H9 (cell line): ENCODE measurements around the gene NCBP3. TPM values are rescaled to one million over a fixed set of nuclear protein-coding genes. Genes with fewer than 3 reads are reported as not detected.

ENCODE experiments used
- DNase-seq: peaks from one replicate; pipeline ENCODE4 v3.0.0-alpha.2; 2017
- H2AFZ ChIP-seq: one replicate; pipeline ENCODE4 v1.6.1; 2013; ENCODE audit warnings: mild to moderate bottlenecking, low read length, control low read depth, moderate library complexity
- H2AK5ac ChIP-seq: 2 replicates; pipeline ENCODE4 v1.6.1; 2013; ENCODE audit warnings: low read length, control low read depth, mixed read lengths; ENCODE audit not compliant: insufficient read length
- H2BK120ac ChIP-seq: one replicate; pipeline ENCODE4 v1.6.1; 2013; ENCODE audit warnings: low read depth, mild to moderate bottlenecking, low read length, control low read depth, inconsistent platforms; ENCODE audit not compliant: poor library complexity, severe bottlenecking
- H2BK12ac ChIP-seq: 2 replicates; pipeline ENCODE4 v1.6.1; 2013; ENCODE audit warnings: low read length, control low read depth, mixed read lengths, low read depth; ENCODE audit not compliant: insufficient read length
- H2BK15ac ChIP-seq: 2 replicates; pipeline ENCODE4 v1.6.1; 2013; ENCODE audit warnings: low read depth, low read length, control low read depth
- H2BK20ac ChIP-seq: one replicate; pipeline ENCODE4 v1.6.1; 2013; ENCODE audit warnings: low read depth, mild to moderate bottlenecking, low read length, control low read depth, inconsistent platforms; ENCODE audit not compliant: poor library complexity, severe bottlenecking
- H2BK5ac ChIP-seq: 2 replicates; pipeline ENCODE4 v1.6.1; 2013; ENCODE audit warnings: low read length, control low read depth, mixed read lengths; ENCODE audit not compliant: insufficient read length
- H3K14ac ChIP-seq: 2 replicates; pipeline ENCODE4 v1.6.1; 2013; ENCODE audit warnings: low read length, control low read depth; ENCODE audit not compliant: insufficient read depth
- H3K18ac ChIP-seq: 2 replicates; pipeline ENCODE4 v1.6.1; 2013; ENCODE audit warnings: low read depth, mild to moderate bottlenecking, mixed read lengths, low read length, control low read depth; ENCODE audit not compliant: insufficient read length
- H3K23ac ChIP-seq: 2 replicates; pipeline ENCODE4 v1.6.1; 2013; ENCODE audit warnings: low read length, control low read depth, mixed read lengths, low read depth; ENCODE audit not compliant: insufficient read length
- H3K23me2 ChIP-seq: 2 replicates; pipeline ENCODE4 v1.6.1; 2013; ENCODE audit warnings: low read depth, mild to moderate bottlenecking, mixed read lengths, low read length, control low read depth; ENCODE audit not compliant: insufficient read length, poor library complexity, severe bottlenecking
- H3K27ac ChIP-seq: 2 replicates; pipeline ENCODE4 v1.5.1; 2013; ENCODE audit warnings: low read length, control low read depth, mixed read lengths, low read depth; ENCODE audit not compliant: insufficient read length
- H3K27me3 ChIP-seq: 2 replicates; pipeline ENCODE4 v1.6.1; 2013; ENCODE audit warnings: low read length, control low read depth, inconsistent platforms; ENCODE audit not compliant: insufficient read depth
- H3K4ac ChIP-seq: 2 replicates; pipeline ENCODE4 v1.6.1; 2013; ENCODE audit warnings: low read depth, mild to moderate bottlenecking, control low read depth, inconsistent platforms, low read length, moderate library complexity
- H3K4me1 ChIP-seq: 2 replicates; pipeline ENCODE4 v1.6.1; 2013; ENCODE audit warnings: low read length, control low read depth, inconsistent platforms; ENCODE audit not compliant: insufficient read depth
- H3K4me2 ChIP-seq: 2 replicates; pipeline ENCODE4 v1.6.1; 2013; ENCODE audit warnings: low read length, control low read depth, mixed read lengths; ENCODE audit not compliant: insufficient read length, insufficient read depth
- H3K56ac ChIP-seq: 2 replicates; pipeline ENCODE4 v1.6.1; 2013; ENCODE audit warnings: low read depth, mild to moderate bottlenecking, mixed read lengths, low read length, control low read depth; ENCODE audit not compliant: insufficient read length
- H3K79me1 ChIP-seq: 2 replicates; pipeline ENCODE4 v1.6.1; 2013; ENCODE audit warnings: low read depth, mild to moderate bottlenecking, moderate library complexity, low read length, control low read depth, inconsistent platforms; ENCODE audit not compliant: insufficient read depth, poor library complexity, severe bottlenecking
- H3K79me2 ChIP-seq: 2 replicates; pipeline ENCODE4 v1.6.1; 2013; ENCODE audit warnings: low read length, control low read depth, inconsistent platforms; ENCODE audit not compliant: insufficient read depth
- H3K9ac ChIP-seq: 2 replicates; pipeline ENCODE4 v1.6.1; 2013; ENCODE audit warnings: low read length, control low read depth, mixed read lengths; ENCODE audit not compliant: insufficient read length; ENCODE audit errors: extremely low read depth
- H3K9me3 ChIP-seq: one replicate; pipeline ENCODE4 v1.6.1; 2013; ENCODE audit warnings: low read depth, low read length, inconsistent platforms; ENCODE audit not compliant: control insufficient read depth
- H3T11ph ChIP-seq: one replicate; pipeline ENCODE4 v1.6.1; 2013; ENCODE audit warnings: mild to moderate bottlenecking, low read length, control low read depth, inconsistent platforms
- H4K20me1 ChIP-seq: one replicate; pipeline ENCODE4 v1.6.1; 2013; ENCODE audit not compliant: control insufficient read depth, insufficient read length, insufficient read depth
- H4K5ac ChIP-seq: 2 replicates; pipeline ENCODE4 v1.6.1; 2013; ENCODE audit warnings: low read depth, mild to moderate bottlenecking, mixed read lengths, low read length, control low read depth; ENCODE audit not compliant: insufficient read length
- H4K8ac ChIP-seq: replicated peaks from 2 replicates; pipeline ENCODE4 v1.6.1; 2013; ENCODE audit warnings: low read length, control low read depth, mixed read lengths, low read depth; ENCODE audit not compliant: insufficient read length
- H4K91ac ChIP-seq: 2 replicates; pipeline ENCODE4 v1.6.1; 2013; ENCODE audit warnings: low read depth, mild to moderate bottlenecking, moderate library complexity, mixed read lengths, low read length, control low read depth; ENCODE audit not compliant: insufficient read length
- H3K27ac Mint-ChIP-seq, 3 experiments: 2 replicates in 2 of 3; 3 replicates in 1 of 3; pipeline ENCODE4 v1.8.0; 2020 to 2021; ENCODE audit warnings: mixed read lengths in 3 of 3, mild to moderate bottlenecking in 1 of 3, moderate library complexity in 1 of 3
- H3K27me3 Mint-ChIP-seq: 2 replicates; pipeline ENCODE4 v1.8.0; 2021; ENCODE audit warnings: low read depth, mild to moderate bottlenecking, moderate library complexity, mixed read lengths
- H3K36me3 Mint-ChIP-seq, 3 experiments: 2 replicates in 2 of 3; 3 replicates in 1 of 3; pipeline ENCODE4 v1.8.0; 2020 to 2021; ENCODE audit warnings: low read depth in 3 of 3, mixed read lengths in 3 of 3; ENCODE audit not compliant: insufficient read depth in 1 of 3
- H3K4me1 Mint-ChIP-seq, 2 experiments: 2 replicates each; pipeline ENCODE4 v1.8.0; 2020; ENCODE audit warnings: mixed read lengths in 2 of 2
- H3K4me3 Mint-ChIP-seq, 2 experiments: 2 replicates in 1 of 2; 3 replicates in 1 of 2; pipeline ENCODE4 v1.8.0; 2020 to 2021; ENCODE audit warnings: mild to moderate bottlenecking in 2 of 2, mixed read lengths in 2 of 2, moderate library complexity in 1 of 2
- H3K9me3 Mint-ChIP-seq, 2 experiments: 2 replicates in 1 of 2; 3 replicates in 1 of 2; pipeline ENCODE4 v1.8.0; 2020; ENCODE audit warnings: mild to moderate bottlenecking in 2 of 2, mixed read lengths in 2 of 2, moderate library complexity in 1 of 2
- WGBS: extraction: QIAGEN DNeasy Blood & Tissue Kit; methylation state at CpG from one replicate; pipeline ENCODE4 v1.1.7; 2013; ENCODE audit warnings: missing lambda C conversion rate, low lambda C conversion rate, mixed read lengths; ENCODE audit not compliant: insufficient read length; ENCODE audit errors: extremely low coverage; 5-methylcytosine and 5-hydroxymethylcytosine counted together
- total RNA-seq: library from RNA; stranded (reverse); gene quantifications from 2 replicates; pipeline ENCODE4 v1.2.1, GENCODE V29; 2021
- TF ChIP-seq, protein P1 (sequence below): fragments of 200-600 bp; sonication (generic); conservative IDR thresholded peaks from 3 replicates; pipeline ENCODE4 v1.8.0; 2021; ENCODE audit warnings: antibody characterized with exemption, mild to moderate bottlenecking

NCBP3 gene
- total RNA-seq, 1 experiment from 2014 or later: 45.7 TPM

DNA sequence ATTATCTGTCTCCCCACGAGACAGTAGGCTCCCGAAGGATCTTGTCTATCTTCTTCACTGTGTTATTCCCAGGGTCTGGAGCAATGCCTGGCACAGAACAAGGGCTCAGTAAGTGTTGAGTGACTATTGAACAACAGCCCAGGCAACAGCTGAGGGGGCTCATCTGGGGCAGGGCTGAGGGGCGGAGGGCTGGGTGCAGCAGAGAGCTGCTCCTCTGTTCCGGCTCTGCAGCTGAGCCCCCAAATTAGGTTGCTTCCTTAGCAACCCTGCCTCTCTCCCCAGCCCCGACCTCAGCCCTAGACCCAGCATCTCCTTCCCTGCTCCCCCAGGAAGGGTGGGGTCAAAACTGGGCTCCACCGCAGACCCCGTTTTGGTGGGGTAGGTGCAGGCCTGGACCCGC lies 77.3 kb downstream of the NCBP3 start:
- no peak overlapping the region for H3K18ac ChIP-seq
- no peaks in the 10 kb centered on the region for H3K27me3 ChIP-seq
- no peak overlapping the region for H3K23ac ChIP-seq
- no peak overlapping the region for H2BK15ac ChIP-seq
- no peaks in the 10 kb centered on the region for H3K79me1 ChIP-seq
- no peak overlapping the region for H4K8ac ChIP-seq
- no peak overlapping the region for H2BK5ac ChIP-seq
- no peak overlapping the region for H2BK20ac ChIP-seq
- WGBS: no CpG with 5 or more reads among the region's 8 CpGs
- DNase-seq: no peak
- H3K9ac ChIP-seq: no peak overlapping the region
- H2AK5ac ChIP-seq: no peak overlapping the region
- no peak overlapping the region for H2AFZ ChIP-seq
- Mint-ChIP-seq H3K27me3 (no peaks in the 10 kb centered on the region; the same call in 1 of the 2 replicates), H3K4me3 (no peak overlapping the region), H3K27ac (0 out of 7 replicates have a peak overlapping the region, but pooled peaks of 1 of the 3 experiments have one; percentile 26), H3K9me3 (peaks cover 2 to 8% of the 10 kb centered on the region in 2 experiments; a peak in 3 of 5 replicates), H3K4me1 (peaks cover 15 to 23% of the 10 kb centered on the region in 2 experiments), H3K36me3 (peaks cover 0 to 5% (median 0%) of the 10 kb centered on the region in 3 experiments; a peak in 3 of 7 replicates)
- no peak overlapping the region for H3K56ac ChIP-seq
- no peaks in the 10 kb centered on the region for H4K20me1 ChIP-seq
- H3K27ac ChIP-seq: no peak overlapping the region
- no peak overlapping the region for H3K14ac ChIP-seq
- H3K23me2 ChIP-seq: no peaks in the 10 kb centered on the region
- H3T11ph ChIP-seq: no peak overlapping the region
- no peak overlapping the region for H4K91ac ChIP-seq
- H3K79me2 ChIP-seq: no peaks in the 10 kb centered on the region
- TF ChIP-seq, protein P1, sequence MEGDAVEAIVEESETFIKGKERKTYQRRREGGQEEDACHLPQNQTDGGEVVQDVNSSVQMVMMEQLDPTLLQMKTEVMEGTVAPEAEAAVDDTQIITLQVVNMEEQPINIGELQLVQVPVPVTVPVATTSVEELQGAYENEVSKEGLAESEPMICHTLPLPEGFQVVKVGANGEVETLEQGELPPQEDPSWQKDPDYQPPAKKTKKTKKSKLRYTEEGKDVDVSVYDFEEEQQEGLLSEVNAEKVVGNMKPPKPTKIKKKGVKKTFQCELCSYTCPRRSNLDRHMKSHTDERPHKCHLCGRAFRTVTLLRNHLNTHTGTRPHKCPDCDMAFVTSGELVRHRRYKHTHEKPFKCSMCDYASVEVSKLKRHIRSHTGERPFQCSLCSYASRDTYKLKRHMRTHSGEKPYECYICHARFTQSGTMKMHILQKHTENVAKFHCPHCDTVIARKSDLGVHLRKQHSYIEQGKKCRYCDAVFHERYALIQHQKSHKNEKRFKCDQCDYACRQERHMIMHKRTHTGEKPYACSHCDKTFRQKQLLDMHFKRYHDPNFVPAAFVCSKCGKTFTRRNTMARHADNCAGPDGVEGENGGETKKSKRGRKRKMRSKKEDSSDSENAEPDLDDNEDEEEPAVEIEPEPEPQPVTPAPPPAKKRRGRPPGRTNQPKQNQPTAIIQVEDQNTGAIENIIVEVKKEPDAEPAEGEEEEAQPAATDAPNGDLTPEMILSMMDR: no peak
- no peak overlapping the region for H3K4me2 ChIP-seq
- no peak overlapping the region for H2BK12ac ChIP-seq
- no peaks in the 10 kb centered on the region; the same call in 1 of the 2 replicates for H3K4me1 ChIP-seq
- no peaks in the 10 kb centered on the region for H3K9me3 ChIP-seq
- H4K5ac ChIP-seq: no peak overlapping the region
- no peak overlapping the region for H3K4ac ChIP-seq
- no peak overlapping the region for H2BK120ac ChIP-seq
